ENCODE data around the gene FAM236D.
"Not testable (repeated sequence)": the region's sequence is repeated elsewhere in the genome, so short reads cannot be mapped to it uniquely, and the experiment has no call there.

Gene FAM236D

GRCh38 chrX:72808110-72808509 lies at the start of gene FAM236D:
TSS of gene FAM236D (minus strand) at chrX:72808210. CDS start at chrX:72808110, 100 bp downstream.
- DNase-seq = not testable (repeated sequence)

DNA sequence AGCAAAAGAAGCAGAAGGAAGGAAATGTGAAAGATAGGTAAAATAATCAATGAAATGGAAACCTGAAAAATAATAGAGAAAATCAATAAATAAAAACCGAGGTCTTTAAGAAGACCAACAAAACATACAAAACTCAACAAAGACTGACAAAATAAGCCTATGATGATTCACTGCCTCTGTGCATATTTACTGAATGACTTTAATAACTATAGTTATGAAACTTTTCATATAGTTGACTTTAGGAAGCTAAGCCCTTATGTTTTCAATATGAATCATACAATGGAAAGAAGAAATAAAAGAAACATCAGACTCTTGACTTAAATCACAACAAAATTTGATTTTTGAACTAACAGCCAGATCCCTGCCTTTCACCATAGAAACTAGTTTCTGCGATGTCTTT lies 29.5 kb upstream of the FAM236D start:
- not testable (repeated sequence) for DNase-seq

- not testable (repeated sequence) for DNase-seq
Measured at GRCh38 chrX:72830701-72831100, 22.7 kb upstream of the FAM236D start.

DNA sequence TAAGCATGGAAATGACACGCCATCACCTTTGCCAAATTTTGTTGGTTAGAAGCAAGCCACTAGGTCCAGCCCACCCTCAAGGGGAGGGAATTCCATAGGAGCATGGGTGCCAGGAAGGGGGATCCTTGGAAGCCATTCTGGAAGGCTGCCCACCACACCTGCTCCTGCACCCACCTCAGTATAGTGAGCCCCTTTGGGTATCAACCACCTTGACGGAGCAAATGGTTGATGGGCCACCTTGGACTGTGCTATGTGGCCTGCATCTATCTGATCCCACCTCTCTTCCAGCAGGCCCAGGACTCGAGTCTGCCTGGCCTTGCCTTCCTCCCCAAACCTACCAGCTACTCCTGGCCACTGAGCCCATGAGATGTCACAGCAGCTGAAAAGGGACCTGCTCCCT lies 17.6 kb downstream of the FAM236D start:
- DNase-seq = not testable (repeated sequence)

- DNase-seq = not testable (repeated sequence)
Measured at GRCh38 chrX:72788142-72788541, 19.9 kb downstream of the FAM236D start.

GRCh38 chrX:72783964-72784363 lies 24.0 kb downstream of the FAM236D start:
- DNase-seq = not testable (repeated sequence)

DNA sequence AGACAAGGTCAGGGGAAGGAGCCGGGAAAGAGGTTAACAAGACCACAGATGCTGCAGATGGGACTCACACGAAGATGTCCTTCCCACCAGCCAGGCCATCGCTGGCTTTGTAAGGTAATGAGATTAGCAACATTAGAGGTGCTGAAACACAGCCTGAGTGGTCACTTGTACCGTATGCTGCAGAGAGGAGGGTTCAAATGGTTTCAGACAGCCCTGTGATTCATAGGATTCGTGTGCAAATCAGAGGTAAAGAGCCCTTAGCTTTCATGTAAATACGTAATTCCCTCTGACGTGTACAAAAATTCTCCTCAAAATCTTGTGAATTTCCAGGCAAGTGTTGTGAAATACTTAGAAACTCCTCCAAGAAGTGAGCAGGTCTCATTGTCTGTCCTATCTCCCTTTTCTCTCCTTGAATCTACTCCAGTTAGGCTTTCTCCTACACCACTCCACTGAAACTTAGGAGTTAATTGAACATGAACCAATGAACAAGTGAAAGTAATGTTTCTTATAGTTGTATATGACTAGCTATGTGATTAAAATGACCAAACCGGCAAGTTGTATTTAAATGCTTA lies 24.6 kb downstream of the FAM236D start:
- DNase-seq = not testable (repeated sequence)

GRCh38 chrX:72782560-72782959 lies 25.4 kb downstream of the FAM236D start, which contains the start of gene FAM236B:
TSS of gene FAM236B (minus strand) at chrX:72782660. CDS start at chrX:72782560, 100 bp downstream.
- not testable (repeated sequence) for DNase-seq

DNA sequence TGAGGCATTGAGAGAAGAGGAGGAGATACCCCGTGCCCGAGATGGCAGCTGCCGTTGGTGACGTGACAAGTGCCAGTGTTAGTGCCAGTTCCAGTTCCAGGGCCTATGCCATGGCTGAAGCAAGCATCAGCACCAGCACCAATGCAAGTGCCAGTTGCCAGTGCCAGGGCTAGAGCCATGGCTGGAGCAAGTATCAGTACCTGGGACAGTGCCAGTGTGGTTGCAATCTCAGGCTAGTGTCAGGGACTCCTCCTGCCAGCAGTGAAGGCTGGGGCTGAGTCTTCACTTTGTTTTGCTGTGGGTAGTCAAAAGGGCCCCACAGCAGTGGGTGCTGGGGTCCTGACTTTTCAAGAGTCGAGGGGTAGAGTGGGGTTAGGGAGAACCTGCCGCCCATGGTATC lies 29.9 kb downstream of the FAM236D start:
- DNase-seq = not testable (repeated sequence)

- DNase-seq = not testable (repeated sequence)
Measured at GRCh38 chrX:72777467-72777790, 30.6 kb downstream of the FAM236D start.

DNA sequence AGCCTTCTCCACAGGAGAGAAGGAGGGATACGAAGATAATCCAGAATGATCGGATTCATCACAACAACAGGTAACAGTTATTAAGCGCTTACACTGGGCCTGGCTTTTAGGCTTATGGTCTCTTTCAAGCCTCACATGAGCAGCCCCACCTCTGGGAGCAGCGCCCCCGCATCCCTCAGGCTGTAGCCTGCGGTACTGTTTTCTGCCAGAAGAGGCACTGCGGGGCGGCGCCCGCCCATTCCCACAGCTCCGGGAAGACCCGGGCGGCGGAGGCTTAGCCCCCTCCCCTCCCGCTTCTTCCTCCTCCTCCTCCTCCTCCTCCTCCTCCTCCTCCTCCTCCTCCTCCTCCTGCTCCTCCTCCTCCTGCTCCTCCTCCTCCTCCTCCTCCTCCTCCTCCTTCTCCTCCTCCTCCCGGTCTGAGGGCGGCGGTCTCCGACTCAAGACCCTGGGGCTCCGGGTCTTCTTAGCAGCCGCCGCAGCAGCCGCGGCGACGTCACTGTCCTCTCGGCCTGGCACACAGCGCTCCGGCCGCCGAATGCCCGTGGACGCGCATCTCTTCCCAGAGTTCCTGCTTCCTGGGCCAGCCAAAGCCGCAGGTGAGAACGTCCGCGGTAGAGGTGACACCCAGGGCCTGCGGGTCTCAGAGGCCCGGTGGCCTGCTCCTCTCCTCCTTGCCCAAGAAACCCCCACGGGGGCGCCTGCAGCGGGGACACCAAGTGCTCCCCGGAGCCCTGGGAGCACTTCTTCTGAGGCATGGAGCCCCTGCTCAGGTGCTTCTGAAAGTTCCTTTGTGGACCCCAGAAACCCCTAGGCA lies 31.1 kb downstream of the FAM236D start, which contains the start of gene DMRTC1B:
TSS of gene DMRTC1B (plus strand) at position 238 of the 814 bp plus-strand sequence. CDS start 68,246 bp downstream, outside the sequence.
- not testable (repeated sequence) for DNase-seq

- not testable (repeated sequence) for DNase-seq
Measured at GRCh38 chrX:72760454-72760853, 47.6 kb downstream of the FAM236D start.
